Fibroblast of lung (primary cell): ENCODE measurements around the gene C21orf91. TPM values are rescaled to one million over a fixed set of nuclear protein-coding genes. Genes with fewer than 3 reads are reported as not detected.
"Not testable (repeated sequence)": the region's sequence is repeated elsewhere in the genome, so short reads cannot be mapped to it uniquely, and the experiment has no call there.

Experiments used
- DNase-seq, 2 donors: peaks; one replicate each; pipeline versions ENCODE4 v3.0.0 to v3.0.0-alpha.2; 2010; ENCODE audit warnings: low read depth in 2 of 2
- H2AFZ ChIP-seq: 2 replicates; pipeline ENCODE4 v1.5.1; 2012; ENCODE audit warnings: low read length, control low read depth, inconsistent platforms
- H3K27ac ChIP-seq: 2 replicates; pipeline ENCODE4 v1.5.1; 2011; ENCODE audit warnings: low read length, control low read depth; ENCODE audit not compliant: insufficient read depth
- H3K27me3 ChIP-seq: 2 replicates; pipeline ENCODE4 v1.5.1; 2011; ENCODE audit warnings: mild to moderate bottlenecking, low read length; ENCODE audit not compliant: control insufficient read depth, insufficient read depth
- H3K36me3 ChIP-seq: 2 replicates; pipeline ENCODE4 v1.5.1; 2011; ENCODE audit warnings: low read length; ENCODE audit not compliant: control insufficient read depth, insufficient read depth
- H3K4me1 ChIP-seq: 2 replicates; pipeline ENCODE4 v1.5.1; 2011; ENCODE audit warnings: low read length; ENCODE audit not compliant: control insufficient read depth, insufficient read depth; ENCODE audit errors: extremely low read depth
- H3K4me2 ChIP-seq: 2 replicates; pipeline ENCODE4 v1.5.1; 2011; ENCODE audit warnings: low read length, control low read depth; ENCODE audit not compliant: insufficient read depth; ENCODE audit errors: extremely low read depth
- H3K4me3 ChIP-seq, 4 experiments: fragments of 200-600 bp in 1 of 4; sonication (generic) in 1 of 4; replicated peaks in 1 of 4; 2 replicates each; pipeline ENCODE4 v1.5.1; 2011 to 2016; ENCODE audit warnings: low read length in 4 of 4, low read depth in 3 of 4, mild to moderate bottlenecking in 3 of 4, control low read depth in 2 of 4, inconsistent platforms in 1 of 4, mixed read lengths in 1 of 4; ENCODE audit not compliant: insufficient read depth in 1 of 4; ENCODE audit errors: control extremely low read depth in 1 of 4
- H3K79me2 ChIP-seq: 2 replicates; pipeline ENCODE4 v1.5.1; 2012; ENCODE audit warnings: mild to moderate bottlenecking, low read length, inconsistent platforms; ENCODE audit not compliant: control insufficient read depth, insufficient read depth
- H3K9ac ChIP-seq: 2 replicates; pipeline ENCODE4 v1.5.1; 2011; ENCODE audit warnings: mild to moderate bottlenecking, low read length, control low read depth; ENCODE audit not compliant: insufficient read depth
- H3K9me3 ChIP-seq: 2 replicates; pipeline ENCODE4 v1.5.1; 2012; ENCODE audit warnings: low read depth, low read length; ENCODE audit not compliant: control insufficient read depth, insufficient read depth
- H4K20me1 ChIP-seq: 2 replicates; pipeline ENCODE4 v1.5.1; 2011; ENCODE audit warnings: low read length; ENCODE audit not compliant: control insufficient read depth, insufficient read depth; ENCODE audit errors: extremely low read depth
- EZH2 ChIP-seq: IDR thresholded peaks from 2 replicates; pipeline ENCODE4 v1.5.1; 2012; ENCODE audit warnings: low read length, control low read depth, mild to moderate bottlenecking; ENCODE audit errors: missing control alignments
- polyA plus RNA-seq, 2 donors: library from polyadenylated mRNA; depleted of rRNA in 1 of 2; stranded (reverse) in 1 of 2; unstranded in 1 of 2; fragments of >200 nt; gene quantifications; 2 replicates each; pipeline ENCODE4 v1.2.1, GENCODE V29; 2011 to 2012; ENCODE audit warnings: missing spikeins in 1 of 2
- total RNA-seq: library from RNA; depleted of rRNA; stranded (reverse); fragments of >200 nt; gene quantifications from 2 replicates; pipeline ENCODE4 v1.2.1, GENCODE V29; 2014
- TF ChIP-seq, protein P1 (sequence below), 2 donors: IDR thresholded peaks in 1 of 2; conservative IDR thresholded peaks in 1 of 2; 1 replicate in 1 of 2; 2 replicates in 1 of 2; pipeline ENCODE4 v1.5.1; 2011 to 2012; ENCODE audit warnings: low read length in 2 of 2, control low read depth in 1 of 2, inconsistent platforms in 1 of 2, low read depth in 1 of 2, mild to moderate bottlenecking in 1 of 2

Gene C21orf91
- total and polyA plus RNA-seq, 2 donors (not counting 1 experiment from before 2014, with no cell fraction given), result 11.0 to 13.9 TPM

DNA sequence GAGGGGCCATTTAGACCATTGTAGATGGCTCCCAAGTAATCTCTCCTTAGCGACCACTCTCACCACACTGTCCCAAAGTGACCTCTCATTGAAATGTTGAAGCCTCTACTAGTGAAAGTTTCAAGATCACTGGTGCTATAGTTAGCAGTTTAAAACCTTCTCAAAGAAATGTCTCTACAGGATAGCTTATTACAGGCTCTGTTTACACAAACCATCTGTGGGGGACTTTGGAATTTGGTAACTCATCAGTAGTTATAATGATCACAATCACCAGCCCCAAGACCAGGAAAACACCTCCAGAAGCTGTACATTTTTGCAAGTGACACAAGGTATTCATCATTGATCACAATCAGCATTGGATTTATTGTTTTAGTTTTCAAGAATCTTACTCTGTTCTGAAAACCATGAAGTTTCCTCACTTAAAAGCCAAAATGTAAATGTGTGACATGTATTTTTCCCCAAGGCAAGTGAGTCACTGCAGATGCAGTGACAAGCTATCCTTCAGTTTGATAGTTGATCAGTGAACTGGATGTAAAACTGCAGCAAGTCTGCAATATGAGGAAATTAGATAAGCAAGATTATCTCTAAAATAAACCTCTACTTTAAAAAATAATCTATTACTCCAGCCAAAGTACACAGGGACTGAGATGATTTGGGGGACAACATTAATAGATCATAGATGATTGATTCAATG lies 41.9 kb downstream of the C21orf91 start:
- no peak overlapping the region for H3K9ac ChIP-seq
- TF ChIP-seq EZH2, result no peak
- TF ChIP-seq, protein P1, sequence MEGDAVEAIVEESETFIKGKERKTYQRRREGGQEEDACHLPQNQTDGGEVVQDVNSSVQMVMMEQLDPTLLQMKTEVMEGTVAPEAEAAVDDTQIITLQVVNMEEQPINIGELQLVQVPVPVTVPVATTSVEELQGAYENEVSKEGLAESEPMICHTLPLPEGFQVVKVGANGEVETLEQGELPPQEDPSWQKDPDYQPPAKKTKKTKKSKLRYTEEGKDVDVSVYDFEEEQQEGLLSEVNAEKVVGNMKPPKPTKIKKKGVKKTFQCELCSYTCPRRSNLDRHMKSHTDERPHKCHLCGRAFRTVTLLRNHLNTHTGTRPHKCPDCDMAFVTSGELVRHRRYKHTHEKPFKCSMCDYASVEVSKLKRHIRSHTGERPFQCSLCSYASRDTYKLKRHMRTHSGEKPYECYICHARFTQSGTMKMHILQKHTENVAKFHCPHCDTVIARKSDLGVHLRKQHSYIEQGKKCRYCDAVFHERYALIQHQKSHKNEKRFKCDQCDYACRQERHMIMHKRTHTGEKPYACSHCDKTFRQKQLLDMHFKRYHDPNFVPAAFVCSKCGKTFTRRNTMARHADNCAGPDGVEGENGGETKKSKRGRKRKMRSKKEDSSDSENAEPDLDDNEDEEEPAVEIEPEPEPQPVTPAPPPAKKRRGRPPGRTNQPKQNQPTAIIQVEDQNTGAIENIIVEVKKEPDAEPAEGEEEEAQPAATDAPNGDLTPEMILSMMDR (conservative IDR thresholded peaks at IDR 0.05 in 1 of 2, IDR thresholded peaks at IDR 0.05 in 1 of 2; ENCODE audit: low read depth in 1 of 2, low read length in 2 of 2), result no peak
- peak in 1 of 2 donors; percentile 58 for DNase-seq
- H3K27me3 ChIP-seq, result no peaks in the 10 kb centered on the region
- H3K9me3 ChIP-seq, result no peaks in the 10 kb centered on the region
- no peaks in the 10 kb centered on the region for H3K4me1 ChIP-seq
- no peaks in the 10 kb centered on the region for H3K36me3 ChIP-seq
- no peaks in the 10 kb centered on the region for H4K20me1 ChIP-seq
- H3K27ac ChIP-seq, result no peak overlapping the region
- no peaks in the 10 kb centered on the region for H3K79me2 ChIP-seq
- H3K4me3 ChIP-seq, result no peak overlapping the region
- H2AFZ ChIP-seq, result no peak overlapping the region
- H3K4me2 ChIP-seq, result no peak overlapping the region

DNA sequence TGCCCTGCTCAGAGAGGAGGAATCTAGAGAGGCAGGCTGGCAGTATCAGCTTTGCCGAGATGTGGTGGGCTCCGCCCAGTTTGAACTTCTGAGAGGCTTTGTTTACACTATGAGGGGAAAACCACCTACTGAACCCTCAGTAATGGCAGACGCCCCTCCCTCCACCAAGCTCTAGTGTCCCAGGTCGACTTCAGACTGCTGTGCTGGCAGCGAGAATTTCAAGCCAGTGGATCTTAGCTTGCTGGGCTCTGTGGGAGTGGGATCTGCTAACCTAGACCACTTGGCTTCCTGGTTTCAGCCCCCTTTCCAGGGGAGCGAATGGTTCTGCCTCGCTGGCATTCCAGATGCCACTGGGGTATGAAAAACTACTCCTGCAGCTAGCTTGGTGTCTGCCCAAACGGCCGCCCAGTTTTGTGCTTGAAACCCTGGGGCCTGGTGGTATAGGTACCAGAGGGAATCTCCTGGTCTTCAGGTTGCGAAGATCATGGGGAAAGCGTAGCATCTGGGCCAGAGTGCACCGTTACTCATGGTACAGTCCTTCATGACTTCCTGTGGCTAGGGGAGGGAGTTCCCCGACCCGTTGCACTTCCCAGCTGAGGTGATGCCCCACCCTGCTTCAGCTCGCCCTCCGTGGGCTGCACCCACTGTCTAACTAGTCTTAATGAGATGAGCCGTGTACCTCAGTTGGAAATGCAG lies 43.6 kb downstream of the C21orf91 start:
- DNase-seq, result no peak
- no peaks in the 10 kb centered on the region for H3K27me3 ChIP-seq
- no peaks in the 10 kb centered on the region for H3K9me3 ChIP-seq
- TF ChIP-seq EZH2, result no peak
- TF ChIP-seq, protein P1 (conservative IDR thresholded peaks at IDR 0.05 in 1 of 2, IDR thresholded peaks at IDR 0.05 in 1 of 2; ENCODE audit: low read depth in 1 of 2, low read length in 2 of 2), result no peak
- no peak overlapping the region for H3K27ac ChIP-seq
- no peak overlapping the region for H3K4me2 ChIP-seq
- no peak overlapping the region for H3K4me3 ChIP-seq
- H3K4me1 ChIP-seq, result no peaks in the 10 kb centered on the region
- H2AFZ ChIP-seq, result no peak overlapping the region
- H3K79me2 ChIP-seq, result no peaks in the 10 kb centered on the region
- no peak overlapping the region for H3K9ac ChIP-seq
- no peaks in the 10 kb centered on the region for H4K20me1 ChIP-seq
- H3K36me3 ChIP-seq, result no peaks in the 10 kb centered on the region

DNA sequence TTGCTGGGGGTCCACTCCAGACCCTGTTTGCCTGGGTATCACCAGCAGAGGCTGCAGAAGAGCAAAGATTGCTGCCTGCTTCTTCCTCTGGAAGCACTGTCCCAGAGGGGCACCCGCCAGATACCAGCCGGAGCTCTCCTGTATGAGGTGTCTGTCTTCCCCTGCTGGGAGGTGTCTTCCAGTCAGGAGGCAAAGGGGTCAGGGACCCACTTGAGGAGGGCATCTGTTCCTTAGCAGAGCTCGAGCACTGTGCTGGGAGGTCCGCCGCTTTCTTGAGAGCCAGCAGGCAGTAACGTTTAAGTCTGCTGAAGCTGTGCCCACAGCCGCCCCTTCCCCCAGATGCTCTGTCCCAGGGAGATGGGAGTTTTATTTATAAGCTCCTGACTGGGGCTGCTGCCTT lies 44.1 kb downstream of the C21orf91 start:
- H3K4me2 ChIP-seq, DNase-seq: not testable (repeated sequence)

More for the DNA sequence above, 44.1 kb downstream of the C21orf91 start:
- H3K4me1 ChIP-seq, H3K4me3 ChIP-seq, H3K79me2 ChIP-seq, H2AFZ ChIP-seq, H3K36me3 ChIP-seq, H3K9ac ChIP-seq, H3K27ac ChIP-seq, H3K27me3 ChIP-seq, H4K20me1 ChIP-seq, H3K9me3 ChIP-seq: not testable (repeated sequence)
